SK-N-MC (cell line): Measurements from ENCODE around the gene IST1.

Experiments
- EZH2 ChIP-seq: fragments of 200-600 bp; sonication (generic); IDR thresholded peaks from one replicate; pipeline ENCODE4 v1.6.1; 2017; ENCODE audit warnings: antibody characterized with exemption
- POLR2AphosphoS5 ChIP-seq: IDR thresholded peaks from 2 replicates; pipeline ENCODE4 v1.6.1; 2012; ENCODE audit warnings: mild to moderate bottlenecking, low read depth, low read length, borderline replicate concordance

- TF ChIP-seq EZH2 (no peak), POLR2AphosphoS5 (no peak)
These were observed 7.5 kb downstream of the IST1 start for GRCh38 chr16:71902656-71903365.
